Mesendoderm (in vitro differentiated cells): ENCODE measurements around the gene ERV3-1.
"Not testable (repeated sequence)": the region's sequence is repeated elsewhere in the genome, so short reads cannot be mapped to it uniquely, and the experiment has no call there.

Experiments used
- DNase-seq: peaks from one replicate; pipeline ENCODE4 v3.0.0; 2013
- H2AK5ac ChIP-seq: 2 replicates; pipeline ENCODE4 v1.6.1; 2013; ENCODE audit warnings: low read length, inconsistent platforms
- H2BK120ac ChIP-seq: 2 replicates; pipeline ENCODE4 v1.6.1; 2013; ENCODE audit warnings: low read depth, mild to moderate bottlenecking, low read length, moderate library complexity, mixed read lengths
- H2BK15ac ChIP-seq: replicated peaks from 2 replicates; pipeline ENCODE4 v1.6.1; 2013; ENCODE audit warnings: low read depth, mild to moderate bottlenecking, moderate library complexity
- H2BK5ac ChIP-seq: 2 replicates; pipeline ENCODE4 v1.6.1; 2013; ENCODE audit warnings: low read length, inconsistent platforms
- H3K18ac ChIP-seq: 2 replicates; pipeline ENCODE4 v1.6.1; 2013; ENCODE audit warnings: mild to moderate bottlenecking, low read length, mixed read lengths
- H3K23ac ChIP-seq: one replicate; pipeline ENCODE4 v1.6.1; 2013; ENCODE audit warnings: low read length
- H3K27ac ChIP-seq: 2 replicates; pipeline ENCODE4 v1.5.1; 2013; ENCODE audit warnings: low read depth, mild to moderate bottlenecking, inconsistent platforms, low read length, moderate library complexity
- H3K27me3 ChIP-seq: 2 replicates; pipeline ENCODE4 v1.6.1; 2013; ENCODE audit warnings: low read length, control low read depth, mild to moderate bottlenecking, inconsistent platforms; ENCODE audit not compliant: insufficient read depth, poor library complexity
- H3K36me3 ChIP-seq: 2 replicates; pipeline ENCODE4 v1.6.1; 2013; ENCODE audit warnings: low read length, inconsistent platforms; ENCODE audit not compliant: control insufficient read depth, insufficient read depth
- H3K4ac ChIP-seq: one replicate; pipeline ENCODE4 v1.6.1; 2013; ENCODE audit warnings: low read depth, mild to moderate bottlenecking, low read length, moderate library complexity
- H3K4me1 ChIP-seq: 2 replicates; pipeline ENCODE4 v1.6.1; 2013; ENCODE audit warnings: low read depth, low read length, inconsistent platforms; ENCODE audit not compliant: control insufficient read depth
- H3K4me2 ChIP-seq: 2 replicates; pipeline ENCODE4 v1.6.1; 2013; ENCODE audit warnings: low read length
- H3K4me3 ChIP-seq: 2 replicates; pipeline ENCODE4 v1.5.1; 2013; ENCODE audit warnings: mild to moderate bottlenecking, low read length
- H3K56ac ChIP-seq: one replicate; pipeline ENCODE4 v1.6.1; 2013; ENCODE audit warnings: low read length
- H3K79me1 ChIP-seq: 2 replicates; pipeline ENCODE4 v1.6.1; 2013; ENCODE audit warnings: low read length, inconsistent platforms
- H3K79me2 ChIP-seq: 2 replicates; pipeline ENCODE4 v1.6.1; 2013; ENCODE audit warnings: mild to moderate bottlenecking, low read length; ENCODE audit not compliant: control insufficient read depth, insufficient read depth
- H3K9ac ChIP-seq: 2 replicates; pipeline ENCODE4 v1.6.1; 2013; ENCODE audit warnings: low read length, inconsistent platforms
- H4K5ac ChIP-seq: one replicate; pipeline ENCODE4 v1.6.1; 2013; ENCODE audit warnings: low read length
- H4K8ac ChIP-seq: one replicate; pipeline ENCODE4 v1.6.1; 2013; ENCODE audit warnings: low read depth, mild to moderate bottlenecking, control low read depth, low read length, moderate library complexity
- WGBS: extraction: QIAGEN DNeasy Blood & Tissue Kit; methylation state at CpG from one replicate; pipeline ENCODE4 v1.1.7; 2013; ENCODE audit warnings: low lambda C conversion rate, missing lambda C conversion rate; ENCODE audit not compliant: insufficient coverage; ENCODE audit errors: extremely low coverage; 5-methylcytosine and 5-hydroxymethylcytosine counted together

Gene ERV3-1

DNA sequence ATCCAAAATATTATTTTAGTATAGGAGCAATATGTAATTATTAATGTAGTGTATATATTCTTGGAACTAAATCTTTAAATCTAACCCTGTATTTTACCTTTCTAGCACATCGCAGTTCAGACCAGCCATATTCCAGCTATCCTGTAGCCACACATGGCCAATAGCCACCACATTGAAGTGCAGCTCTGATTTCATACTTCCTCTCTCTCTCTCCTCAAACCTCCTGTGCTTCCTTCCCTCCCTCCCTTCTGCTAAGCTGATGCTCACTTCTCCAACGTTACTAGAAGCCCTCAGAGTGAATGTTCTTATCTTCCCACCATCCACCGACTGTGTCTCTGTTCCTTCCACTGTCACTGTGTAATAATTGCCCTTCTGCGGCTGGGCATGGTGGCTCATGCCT is 549 bp upstream of the ERV3-1 start:
- not testable (repeated sequence) for H3K36me3 ChIP-seq, H2BK5ac ChIP-seq, H3K27me3 ChIP-seq, DNase-seq, H3K4me2 ChIP-seq, H3K23ac ChIP-seq, H3K56ac ChIP-seq, H3K18ac ChIP-seq, H4K5ac ChIP-seq, H3K4me3 ChIP-seq, H2BK120ac ChIP-seq, H3K79me2 ChIP-seq, H2AK5ac ChIP-seq, H3K27ac ChIP-seq, H3K4ac ChIP-seq, H3K4me1 ChIP-seq, H2BK15ac ChIP-seq, H3K79me1 ChIP-seq, H3K9ac ChIP-seq
- WGBS: no CpG with 5 or more reads among the region's 4 CpGs
- H4K8ac ChIP-seq: peak overlapping the region; percentile 76

DNA sequence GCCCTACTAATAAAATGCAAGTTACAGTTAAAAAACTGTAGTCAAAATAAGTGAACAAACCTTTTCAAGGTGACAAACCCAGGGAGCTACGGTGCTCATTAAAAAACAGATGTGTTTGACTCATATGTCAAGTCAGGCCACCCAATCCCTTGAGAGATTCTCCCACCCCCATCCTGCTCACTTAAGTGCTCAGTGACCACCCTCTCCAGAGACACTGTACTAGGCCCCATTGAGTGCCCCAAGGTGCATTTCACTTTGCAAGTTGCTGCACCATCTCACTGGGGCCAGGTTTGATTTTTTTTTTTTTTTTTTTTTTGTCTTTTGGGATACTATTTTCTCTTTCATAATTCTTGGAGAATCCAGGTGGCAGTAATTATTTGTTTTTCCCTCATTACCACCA is 1.9 kb downstream of the ERV3-1 start:
- Histone ChIP-seq H3K23ac (no peak overlapping the region), H3K9ac (no peak overlapping the region), H3K79me1 (peaks cover 11% of the 10 kb centered on the region), H3K27me3 (no peaks in the 10 kb centered on the region), H3K79me2 (peaks cover 6% of the 10 kb centered on the region), H2AK5ac (no peak overlapping the region), H3K18ac (no peak overlapping the region), H2BK15ac (no peak overlapping the region), H4K5ac (no peak overlapping the region), H3K4me3 (no peak overlapping the region), H3K56ac (no peak overlapping the region), H2BK5ac (no peak overlapping the region), H3K4me2 (no peak overlapping the region), H3K36me3 (peaks cover 1% of the 10 kb centered on the region), H3K27ac (no peak overlapping the region), H3K4ac (no peak overlapping the region), H2BK120ac (no peak overlapping the region), H3K4me1 (no peaks in the 10 kb centered on the region), H4K8ac (no peak overlapping the region)
- DNase-seq: no peak
- WGBS: no CpG with 5 or more reads among the region's 1 CpG

DNA sequence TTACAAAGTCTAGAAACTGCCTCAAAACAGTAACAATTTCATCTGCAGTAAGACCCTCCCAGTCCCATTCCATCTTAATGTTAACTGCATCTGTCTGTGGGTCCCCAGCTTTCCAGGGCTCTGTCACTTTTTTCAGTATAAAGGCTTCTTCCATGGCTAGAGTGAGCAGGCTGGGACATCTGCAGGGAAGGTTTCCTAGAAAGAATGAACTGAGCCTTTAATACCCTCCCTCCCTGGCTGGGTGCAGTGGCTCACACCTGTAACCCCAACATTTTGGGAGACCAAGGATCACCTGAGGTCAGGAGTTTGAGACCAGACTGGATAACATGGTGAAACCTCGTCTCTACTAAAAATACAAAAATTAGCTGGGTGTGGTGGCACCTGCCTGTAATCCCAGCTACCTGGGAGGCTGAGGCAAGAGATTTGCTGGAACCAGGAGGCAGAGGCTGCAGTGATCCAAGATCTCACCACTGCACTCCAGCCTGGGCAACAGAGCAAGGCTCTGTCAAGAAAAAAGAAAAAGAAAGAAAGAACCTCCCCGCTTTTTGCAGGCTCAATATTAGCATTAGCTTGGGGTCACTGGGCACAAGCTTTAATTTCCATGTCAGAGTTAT is 3.4 kb downstream of the ERV3-1 start:
- H3K36me3 ChIP-seq: peaks cover 1% of the 10 kb centered on the region
- WGBS: no CpG with 5 or more reads among the region's 2 CpGs
- H4K8ac ChIP-seq: no peak overlapping the region
- H2BK5ac ChIP-seq: no peak overlapping the region
- no peak overlapping the region for H3K9ac ChIP-seq
- H3K4me2 ChIP-seq: no peak overlapping the region
- no peaks in the 10 kb centered on the region for H3K4me1 ChIP-seq
- no peaks in the 10 kb centered on the region for H3K27me3 ChIP-seq
- peaks cover 6% of the 10 kb centered on the region for H3K79me2 ChIP-seq
- no peak overlapping the region for H3K27ac ChIP-seq
- H3K4ac ChIP-seq: no peak overlapping the region
- H3K23ac ChIP-seq: no peak overlapping the region
- no peak overlapping the region for H4K5ac ChIP-seq
- no peak overlapping the region for H3K18ac ChIP-seq
- peaks cover 11% of the 10 kb centered on the region for H3K79me1 ChIP-seq
- H2BK120ac ChIP-seq: no peak overlapping the region
- no peak overlapping the region for H2AK5ac ChIP-seq
- no peak for DNase-seq
- no peak overlapping the region for H3K4me3 ChIP-seq
- H2BK15ac ChIP-seq: no peak overlapping the region
- H3K56ac ChIP-seq: no peak overlapping the region

DNA sequence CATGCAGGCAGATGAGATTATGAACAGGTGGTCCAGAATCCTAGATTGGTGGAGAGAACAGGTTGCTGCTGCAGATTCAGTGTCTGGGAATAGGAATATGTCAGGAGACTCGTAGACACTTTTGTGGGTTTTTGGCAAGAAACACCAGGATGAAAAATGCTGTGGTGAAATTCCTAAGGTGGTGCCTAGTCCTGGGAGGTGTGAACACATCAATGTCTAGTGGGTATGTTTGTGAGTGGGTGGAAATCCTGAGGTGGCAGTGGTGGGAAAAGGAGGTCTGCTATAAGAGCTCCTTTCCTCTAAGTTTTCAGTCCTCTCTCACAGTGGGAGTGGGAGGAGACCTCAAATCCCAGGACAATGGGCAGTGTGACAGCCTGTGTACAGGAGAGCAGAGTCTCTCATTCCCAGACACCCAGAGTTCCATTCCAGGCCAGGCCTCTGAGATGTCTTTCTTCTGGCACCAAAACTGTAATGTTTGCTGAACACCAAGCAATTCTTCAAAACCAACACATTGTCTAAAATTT is 5.1 kb downstream of the ERV3-1 start:
- Histone ChIP-seq H4K8ac (no peak overlapping the region), H3K56ac (no peak overlapping the region), H3K4me3 (no peak overlapping the region), H3K4me1 (no peaks in the 10 kb centered on the region), H2BK5ac (no peak overlapping the region), H2BK15ac (no peak overlapping the region), H3K18ac (no peak overlapping the region), H3K9ac (no peak overlapping the region), H3K23ac (no peak overlapping the region), H3K4me2 (no peak overlapping the region), H3K36me3 (peaks cover 1% of the 10 kb centered on the region), H3K79me1 (peaks cover 11% of the 10 kb centered on the region), H4K5ac (no peak overlapping the region), H3K79me2 (peaks cover 6% of the 10 kb centered on the region), H2AK5ac (no peak overlapping the region), H3K4ac (no peak overlapping the region), H2BK120ac (no peak overlapping the region), H3K27me3 (no peaks in the 10 kb centered on the region), H3K27ac (no peak overlapping the region)
- WGBS: no CpG with 5 or more reads among the region's 1 CpG
- DNase-seq: no peak

DNA sequence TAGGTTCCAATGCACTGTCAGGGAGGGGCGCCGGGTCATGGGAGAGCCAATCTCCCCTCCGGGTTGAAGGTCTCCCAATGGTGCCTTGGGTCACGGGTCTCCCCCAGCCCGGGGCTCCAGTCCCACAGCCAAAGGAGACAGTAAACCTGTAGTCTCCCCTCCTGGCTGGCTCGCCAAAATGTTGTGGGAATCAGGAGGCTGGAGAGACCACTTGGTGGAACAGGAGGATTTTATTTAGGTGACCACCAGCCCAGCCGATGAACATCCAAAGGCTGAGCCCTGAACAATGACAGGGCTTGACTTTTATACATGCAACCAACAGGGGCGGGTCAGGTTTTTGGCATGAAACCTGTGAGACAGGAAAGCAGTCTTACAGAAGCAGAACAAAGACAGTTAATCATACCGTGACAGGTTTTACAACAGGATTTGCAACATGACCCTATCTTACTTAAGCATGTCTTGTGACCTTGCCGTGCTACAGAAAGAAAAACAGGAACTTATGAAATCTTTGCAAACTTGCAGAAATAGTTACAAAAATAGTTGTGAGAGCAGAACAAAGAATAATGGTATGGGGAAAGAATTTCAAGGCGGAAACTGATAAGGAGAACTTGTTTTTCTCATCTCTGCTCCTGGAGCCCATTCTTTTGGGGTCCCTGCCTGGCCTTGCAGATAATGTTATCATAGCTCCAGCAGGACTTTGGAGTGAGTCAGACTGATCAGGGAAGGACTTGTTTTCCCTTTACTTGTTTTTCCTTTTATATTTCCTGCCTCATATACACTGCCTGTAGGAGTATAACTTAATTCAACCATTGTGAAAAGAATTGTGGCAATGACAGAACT is 7.1 kb downstream of the ERV3-1 start:
- peak; percentile 14 for DNase-seq
- no peak overlapping the region for H3K4me3 ChIP-seq

More for the DNA sequence above, 7.1 kb downstream of the ERV3-1 start:
- H3K79me2 ChIP-seq: no peaks in the 10 kb centered on the region
- H4K5ac ChIP-seq: no peak overlapping the region
- H3K36me3 ChIP-seq: peaks cover 1% of the 10 kb centered on the region
- H4K8ac ChIP-seq: no peak overlapping the region
- WGBS: no CpG with 5 or more reads among the region's 11 CpGs
- H2BK15ac ChIP-seq: no peak overlapping the region
- no peak overlapping the region for H3K4ac ChIP-seq
- H3K56ac ChIP-seq: no peak overlapping the region
- H3K18ac ChIP-seq: no peak overlapping the region
- H3K27ac ChIP-seq: no peak overlapping the region
- H3K23ac ChIP-seq: no peak overlapping the region
- no peak overlapping the region for H2AK5ac ChIP-seq
- no peak overlapping the region for H2BK120ac ChIP-seq
- peaks cover 5% of the 10 kb centered on the region for H3K79me1 ChIP-seq
- no peak overlapping the region for H2BK5ac ChIP-seq
- no peaks in the 10 kb centered on the region for H3K27me3 ChIP-seq
- no peak overlapping the region for H3K4me2 ChIP-seq
- H3K4me1 ChIP-seq: no peaks in the 10 kb centered on the region
- H3K9ac ChIP-seq: no peak overlapping the region
